ENCODE results near the gene SAPCD1.

Gene SAPCD1

DNA sequence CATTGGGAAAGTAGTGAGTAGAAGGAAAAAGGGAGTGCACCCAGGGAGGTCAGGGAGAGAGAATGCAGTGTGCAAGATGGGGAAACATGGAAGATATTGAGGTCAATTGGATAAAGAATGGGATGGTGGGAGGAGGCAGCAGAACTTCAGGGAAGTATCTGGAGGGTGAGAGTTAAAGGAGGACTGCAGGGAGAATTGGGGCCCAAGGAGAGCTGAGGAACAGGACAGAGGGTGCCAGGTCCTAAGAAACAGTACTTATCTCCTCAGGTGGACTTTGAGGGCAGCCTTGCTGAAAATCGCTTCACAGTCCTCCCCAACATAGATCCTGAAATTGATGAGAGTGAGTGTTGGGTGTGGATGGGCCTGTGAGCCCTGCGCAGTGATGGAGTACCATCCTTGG lies 4.2 kb upstream of the SAPCD1 start:
- no peak for DNase-seq

DNA sequence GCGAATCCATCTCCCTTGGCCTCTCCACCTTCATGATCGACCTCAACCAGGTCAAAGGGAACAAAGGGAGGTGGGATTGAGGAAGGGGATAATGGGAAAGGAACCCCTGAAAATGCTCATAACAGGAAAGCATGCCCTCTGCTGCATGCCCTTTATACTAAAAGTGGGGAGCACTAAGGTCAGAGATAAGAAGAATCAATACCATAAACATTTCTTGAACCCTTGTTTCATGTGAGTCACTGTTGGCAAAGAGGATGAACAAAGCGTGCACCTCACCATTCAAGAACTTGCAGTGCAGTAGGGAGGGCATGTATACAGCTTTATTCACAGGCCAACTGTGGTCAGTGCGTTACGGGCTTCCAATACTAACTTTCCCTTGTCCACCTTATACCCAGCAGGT lies 1.7 kb upstream of the SAPCD1 start:
- DNase-seq: no peak

DNA sequence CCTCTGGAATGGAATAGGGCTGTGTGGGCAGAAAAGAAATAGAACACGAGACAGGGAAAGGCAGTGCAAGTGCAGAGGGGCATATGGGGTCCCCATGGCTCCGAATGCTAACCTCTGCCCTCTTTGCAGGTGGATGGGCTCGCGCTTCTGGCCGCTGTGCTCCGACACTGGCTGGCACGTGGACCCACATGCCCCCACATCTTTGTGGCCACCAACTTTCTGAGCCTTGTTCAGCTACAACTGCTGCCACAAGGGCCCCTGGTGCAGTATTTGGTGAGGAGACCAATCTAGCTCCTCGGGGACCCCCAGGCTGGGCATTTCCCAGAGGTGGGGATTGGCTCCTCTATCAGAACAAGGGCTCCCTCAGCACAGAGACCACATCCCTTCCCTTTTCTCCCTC lies 1.1 kb upstream of the SAPCD1 start:
- DNase-seq: no peak

DNA sequence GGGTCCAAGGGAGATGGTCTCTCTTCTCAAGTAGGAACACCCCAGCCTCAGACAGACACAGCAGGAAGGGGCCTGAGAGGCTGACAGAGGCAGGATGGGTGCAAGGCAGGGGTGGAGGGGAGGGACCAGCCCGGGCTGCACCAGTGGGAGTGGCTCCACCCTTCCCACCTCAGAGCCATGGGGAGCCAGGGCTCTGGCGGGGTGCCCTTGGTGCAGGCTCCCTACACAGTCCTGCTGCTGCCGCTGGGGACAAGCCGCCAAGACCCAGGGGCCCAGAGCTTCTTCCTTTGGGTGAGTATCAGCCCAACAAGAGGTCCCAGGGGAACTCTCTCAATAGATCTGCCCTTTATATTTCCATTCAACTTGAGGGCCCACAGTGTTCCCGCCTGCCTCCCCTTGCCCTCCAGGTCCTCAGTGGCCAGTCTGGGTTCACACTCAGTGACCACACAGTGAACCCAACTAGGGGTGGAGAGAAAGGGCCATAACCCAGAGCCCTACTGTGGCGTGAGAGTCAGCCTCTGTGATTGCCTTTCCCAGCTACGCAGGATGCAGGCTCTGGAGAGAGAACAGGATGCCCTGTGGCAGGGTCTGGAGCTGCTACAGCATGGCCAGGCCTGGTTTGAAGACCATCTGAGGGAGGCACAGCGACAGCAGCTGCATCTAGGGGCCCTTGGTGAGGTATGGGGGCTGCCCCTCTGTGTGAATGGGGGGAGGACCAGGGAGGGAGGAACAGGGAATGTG lies 592 bp downstream of the SAPCD1 start:
- DNase-seq: no peak

DNA sequence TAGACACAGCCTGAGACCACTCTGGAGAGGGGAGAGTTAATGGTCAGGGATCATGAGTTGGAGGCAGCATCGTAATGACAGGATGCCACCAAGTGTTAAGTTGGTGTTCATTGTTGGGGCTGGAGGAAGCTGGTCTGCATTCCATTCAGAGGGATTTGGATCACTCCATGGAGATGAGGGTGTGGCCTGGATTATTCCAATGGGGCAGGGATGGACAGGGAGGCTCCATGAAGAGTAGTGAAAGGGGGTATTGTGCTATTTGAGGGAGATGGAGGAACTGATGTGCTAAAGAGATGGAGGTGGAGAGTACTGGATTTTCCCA lies 1.1 kb downstream of the SAPCD1 start:
- DNase-seq: no peak

DNA sequence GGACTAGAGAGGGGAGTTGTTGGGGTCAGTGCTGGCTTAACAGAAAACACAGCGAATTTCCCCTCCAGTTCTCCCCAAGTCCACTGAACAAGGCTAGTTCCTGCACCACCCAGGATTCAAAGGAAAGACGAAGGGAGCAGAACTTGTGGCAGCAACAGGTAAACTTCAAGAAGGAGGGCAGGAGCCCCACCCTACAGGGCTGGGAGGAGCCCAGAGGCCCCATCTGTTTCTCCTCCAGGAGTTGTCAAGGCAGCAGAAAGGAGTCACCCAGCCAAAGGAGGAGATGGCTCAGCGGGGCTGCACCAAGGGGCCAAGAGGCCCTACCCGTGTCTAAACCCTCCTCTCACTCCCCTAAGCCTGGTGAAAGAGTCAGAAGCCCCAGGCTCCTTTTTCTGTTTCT lies 1.7 kb downstream of the SAPCD1 start:
- no peak for DNase-seq

DNA sequence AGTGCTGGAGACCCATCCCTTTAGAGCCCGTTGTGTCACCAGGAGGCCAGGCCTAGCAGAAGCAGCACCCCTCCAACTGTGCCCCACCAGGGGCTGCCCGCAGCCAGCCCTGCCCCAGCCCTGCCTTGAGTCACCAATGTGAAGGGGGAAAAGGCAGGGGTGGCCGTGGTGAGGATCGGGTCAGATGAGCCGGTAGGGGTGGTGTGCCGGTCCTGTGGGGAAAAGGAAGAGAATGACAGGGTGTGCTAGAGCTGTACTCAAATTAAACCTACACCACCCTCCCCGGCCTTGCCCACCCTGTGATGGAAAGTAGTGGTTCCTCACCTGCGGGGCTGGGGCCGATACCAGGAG lies 3.1 kb downstream of the SAPCD1 start:
- DNase-seq: no peak

DNA sequence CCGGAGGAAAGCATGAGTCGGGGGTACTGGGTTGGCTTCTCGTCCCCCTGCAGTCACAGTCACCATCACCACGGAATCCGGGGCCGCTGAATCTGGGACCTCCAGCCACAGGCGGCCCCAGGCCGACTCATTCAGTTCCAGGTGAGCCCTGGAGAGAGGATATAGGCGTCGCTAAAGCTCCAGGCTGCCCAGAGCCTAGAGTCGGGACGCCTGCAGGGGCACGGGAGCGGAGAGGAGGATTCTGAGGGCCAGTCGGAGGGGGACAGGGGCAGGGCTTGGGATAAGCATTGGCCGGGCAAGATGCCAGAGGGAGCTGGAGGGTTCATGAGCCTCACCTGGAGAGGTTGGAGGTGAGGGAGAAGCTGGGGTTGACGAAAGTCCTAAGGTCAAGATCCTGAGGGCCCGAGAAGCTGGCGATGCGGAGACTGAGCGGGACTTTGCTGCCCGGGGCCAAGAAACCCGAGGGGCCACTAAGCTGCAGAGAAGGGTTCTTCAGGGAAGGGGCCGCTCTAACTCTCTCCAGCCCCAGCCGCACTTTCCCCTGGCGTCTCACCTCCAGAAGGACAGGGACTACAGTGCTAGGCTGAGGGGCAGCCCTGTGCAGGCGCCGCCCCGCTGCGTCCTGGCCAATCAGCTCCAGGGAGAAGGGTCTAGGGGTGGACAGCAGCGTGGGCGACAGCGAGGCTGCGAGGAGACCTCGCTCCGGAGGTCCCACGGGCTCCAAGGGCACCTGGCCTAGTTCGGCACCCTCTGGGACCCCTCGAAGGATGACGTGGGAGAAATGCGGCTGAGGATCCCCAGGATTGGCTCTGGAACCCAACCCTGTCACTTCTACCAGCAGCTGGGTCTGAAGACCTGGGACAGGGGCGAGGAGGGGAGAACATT lies 3.7 kb downstream of the SAPCD1 start:
- no peak for DNase-seq

DNA sequence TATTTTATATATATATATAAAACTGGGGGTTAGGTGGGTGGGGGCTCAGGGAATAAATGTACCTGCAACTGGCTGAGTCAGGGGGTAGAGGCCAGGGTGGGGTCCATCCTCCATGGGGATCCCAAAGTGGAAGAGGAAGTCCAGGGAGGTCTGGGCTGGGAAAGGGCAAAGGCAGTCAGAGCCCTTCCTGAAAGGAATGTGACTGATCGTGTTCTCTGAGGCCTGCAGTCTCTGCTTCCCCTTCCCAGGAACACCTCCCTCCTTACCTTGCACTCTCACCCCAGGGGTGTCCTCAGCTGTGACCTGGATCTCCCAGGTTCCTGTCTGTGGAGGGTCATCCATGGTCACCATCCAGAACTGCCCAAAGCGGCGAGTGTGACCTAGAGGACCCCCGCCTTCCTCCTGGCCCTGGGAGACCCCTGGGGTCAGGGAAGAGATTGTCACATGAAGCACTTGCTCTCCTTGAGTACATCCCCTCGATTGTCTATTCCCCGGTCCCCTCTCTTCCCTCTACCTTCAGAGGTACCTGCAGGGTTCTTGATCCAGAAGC lies 4.7 kb downstream of the SAPCD1 start:
- DNase-seq: no peak

DNA sequence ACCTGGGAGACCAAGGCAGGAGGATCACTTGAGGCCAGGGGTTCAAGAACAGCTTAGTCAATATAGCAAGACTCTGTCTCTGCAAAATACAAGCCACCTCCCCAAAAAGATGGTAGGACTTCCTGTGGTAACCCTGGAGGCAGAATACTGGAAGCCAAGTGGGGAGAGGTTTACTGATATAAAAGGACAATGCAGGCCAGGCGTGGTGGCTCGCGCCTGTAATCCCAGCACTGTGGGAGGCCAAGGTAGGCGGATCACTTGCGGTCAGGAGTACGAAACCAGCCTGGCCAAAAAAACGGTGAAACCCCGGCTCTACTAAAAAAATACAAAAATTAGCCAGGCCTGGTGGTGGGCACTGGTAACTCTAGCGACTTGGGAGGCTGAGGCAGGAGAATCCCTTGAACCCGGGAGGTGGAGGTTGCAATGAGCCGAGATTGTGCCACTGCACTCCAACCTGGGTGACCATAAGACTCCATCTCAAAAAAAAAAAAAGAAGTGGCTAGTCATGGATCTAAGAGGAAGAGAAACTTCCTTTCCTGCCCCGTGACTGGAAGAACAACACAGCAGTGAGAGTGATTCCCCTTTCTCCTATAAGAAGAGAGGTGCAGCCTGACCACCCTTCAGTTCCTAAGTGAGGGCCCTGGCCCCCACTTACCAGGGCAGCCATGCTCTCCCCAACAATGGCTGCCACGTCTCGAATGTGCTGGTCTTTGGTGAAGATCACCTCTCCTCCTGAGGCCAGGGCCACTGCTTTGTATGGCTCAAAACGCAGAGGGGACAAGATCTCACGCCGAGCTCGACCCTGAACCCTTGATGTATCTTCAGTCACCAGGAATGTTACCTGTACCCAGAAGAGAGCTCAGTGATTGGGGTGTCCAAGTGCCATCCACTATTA lies 6.2 kb downstream of the SAPCD1 start:
- DNase-seq: no peak

DNA sequence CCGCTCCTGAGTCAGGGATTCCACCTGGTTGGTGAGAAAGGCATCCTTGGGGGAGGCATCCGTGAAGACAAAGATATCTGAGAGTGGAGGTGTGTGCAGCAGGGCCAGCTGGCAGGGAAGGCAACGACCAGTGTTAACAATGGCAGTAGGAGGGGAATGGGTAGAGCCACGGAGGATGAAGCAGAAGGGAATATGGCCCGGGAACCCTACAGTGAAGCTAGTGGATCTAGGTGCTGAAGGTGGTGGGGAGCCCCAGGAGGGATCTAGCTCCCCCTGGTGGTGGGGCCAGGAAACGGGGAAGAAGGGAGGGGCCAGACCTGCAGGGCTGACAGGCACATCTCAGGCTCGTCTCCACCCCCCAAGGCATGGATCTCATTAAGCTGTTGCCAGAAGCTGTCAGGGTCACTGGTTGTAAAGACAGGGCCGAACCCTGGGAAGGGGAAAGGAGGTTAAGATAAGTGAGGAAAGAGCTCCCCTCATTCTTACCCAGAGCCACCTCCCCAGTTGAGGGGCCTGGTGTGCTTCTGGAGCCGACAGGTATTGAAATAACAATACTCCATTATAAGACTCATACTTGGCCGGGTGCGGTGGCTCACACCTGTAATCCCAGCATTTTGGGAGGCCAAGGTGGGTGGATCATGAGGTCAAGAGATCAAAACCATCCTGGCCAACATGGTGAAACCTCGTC lies 7.4 kb downstream of the SAPCD1 start:
- DNase-seq: peak; percentile 62

DNA sequence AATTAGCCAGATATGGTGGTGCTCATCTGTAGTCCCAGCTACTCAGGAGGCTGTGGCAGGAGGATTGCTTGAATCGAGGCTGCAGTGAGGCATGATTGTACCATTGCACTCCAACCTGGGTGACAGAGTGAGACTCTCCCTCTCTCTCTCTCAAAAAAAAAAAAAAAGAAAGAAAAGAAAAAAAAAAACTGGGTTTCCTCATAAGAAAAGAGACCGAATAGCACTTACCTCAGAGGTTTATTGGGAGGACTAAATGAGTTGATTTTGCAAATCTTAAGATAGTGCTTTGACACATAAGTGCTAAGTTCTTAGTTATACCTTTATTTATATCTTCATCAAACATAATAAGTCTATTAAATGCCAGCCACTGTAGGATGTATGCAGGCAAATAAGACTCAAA lies 8.4 kb downstream of the SAPCD1 start:
- no peak for DNase-seq

DNA sequence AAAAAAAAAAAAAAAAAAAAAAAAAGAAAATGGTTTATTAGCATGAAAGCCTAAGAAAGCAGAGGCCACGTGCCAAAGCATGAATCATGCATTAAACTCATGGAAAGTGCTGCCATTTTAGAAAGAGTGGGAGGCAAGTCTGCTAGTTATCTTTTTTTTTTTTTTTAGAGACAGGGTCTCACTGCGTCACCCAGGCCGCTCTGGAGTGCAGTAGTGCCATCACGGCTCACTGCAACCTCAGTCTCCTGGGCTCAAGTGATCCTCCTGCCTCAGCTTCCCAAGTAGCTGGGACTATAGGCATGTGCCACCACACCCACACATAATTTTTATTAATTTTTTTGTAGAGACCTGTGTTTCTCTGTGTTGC lies 9.5 kb downstream of the SAPCD1 start:
- no peak for DNase-seq

DNA sequence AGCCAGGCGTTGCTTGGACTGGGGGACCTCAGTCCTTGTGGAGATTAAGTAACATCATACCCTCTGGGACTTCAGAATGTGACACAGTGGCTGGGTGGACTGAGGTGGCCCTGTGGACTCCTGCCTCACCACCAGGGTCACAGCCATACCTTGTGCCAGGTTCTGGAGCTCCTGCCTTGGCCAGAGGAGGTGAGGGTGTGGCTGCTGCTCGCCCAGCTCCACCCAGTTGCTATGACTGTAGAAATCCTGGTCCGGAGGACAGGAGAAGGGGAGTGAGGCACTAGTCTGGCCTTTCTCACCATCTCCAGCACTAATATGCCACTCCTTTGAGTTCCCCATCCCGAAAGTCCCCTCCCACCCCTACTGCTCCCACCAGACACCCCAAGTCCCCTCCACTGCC lies 12.7 kb downstream of the SAPCD1 start:
- no peak for DNase-seq

DNA sequence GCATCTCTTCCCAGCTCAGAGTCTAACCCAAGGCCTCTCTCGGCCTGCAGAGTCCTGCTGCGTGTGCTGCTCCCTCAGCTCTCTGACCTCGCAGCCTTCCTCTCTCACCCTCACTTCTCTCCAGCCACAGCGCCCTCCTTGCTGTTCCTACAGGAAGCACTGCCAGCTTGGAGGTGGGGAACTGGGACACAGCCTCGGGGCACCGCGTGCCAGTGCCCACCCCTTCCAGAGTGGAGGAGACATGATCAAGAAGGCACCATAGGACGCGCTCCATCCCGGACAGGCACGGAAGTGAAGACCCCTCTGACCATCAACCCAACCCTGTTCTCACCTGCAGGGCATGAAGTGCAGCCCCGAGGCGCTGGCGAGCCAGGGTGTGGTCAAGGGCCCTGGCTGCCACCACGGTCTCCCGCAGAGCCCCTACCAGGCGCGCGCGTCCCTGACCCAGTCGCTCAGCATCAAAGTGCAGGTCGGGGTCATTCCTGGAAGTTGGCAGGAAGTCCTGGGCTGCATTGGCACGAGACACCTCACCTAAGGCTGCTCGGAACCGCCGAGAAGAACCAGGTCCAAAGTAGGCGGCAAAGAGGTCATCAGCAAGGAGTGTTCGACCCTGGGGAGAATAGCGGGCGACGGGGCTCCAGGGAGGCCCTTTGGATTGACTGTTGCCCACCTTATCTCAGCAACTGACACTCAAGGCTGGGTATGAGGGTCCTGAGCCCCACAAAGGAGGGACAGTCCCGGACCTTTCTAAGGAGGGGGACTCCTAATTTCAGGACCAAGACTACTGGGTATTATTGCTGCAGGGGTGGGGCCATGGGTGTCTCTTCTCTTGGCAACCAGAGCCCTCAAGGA lies 13.4 kb downstream of the SAPCD1 start:
- DNase-seq: no peak

DNA sequence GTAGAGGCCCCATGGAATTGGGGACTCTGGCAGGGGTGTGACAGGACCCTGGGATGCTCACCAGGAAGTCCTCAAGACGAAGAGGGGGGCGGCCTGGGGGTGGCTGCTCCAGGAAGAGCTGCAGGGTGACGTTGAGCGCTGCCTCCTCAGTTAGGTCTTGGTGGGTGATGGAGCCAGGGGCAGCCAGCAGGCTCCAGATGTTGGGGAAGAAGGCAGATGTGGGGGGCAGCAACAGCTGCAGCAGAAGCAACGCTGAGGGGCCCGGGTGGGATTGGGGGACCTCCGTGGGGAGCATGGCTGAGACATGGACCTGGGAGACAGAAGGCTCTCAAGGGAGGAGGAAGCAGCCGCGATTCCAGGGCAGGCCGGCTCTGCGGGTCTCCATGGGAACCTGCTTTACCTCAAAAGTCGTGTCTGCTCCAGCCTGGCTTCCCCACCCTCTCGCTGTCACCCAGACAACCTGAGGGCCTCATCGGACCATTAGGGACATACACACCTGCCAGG lies 14.1 kb downstream of the SAPCD1 start:
- peak; percentile 63 for DNase-seq

DNA sequence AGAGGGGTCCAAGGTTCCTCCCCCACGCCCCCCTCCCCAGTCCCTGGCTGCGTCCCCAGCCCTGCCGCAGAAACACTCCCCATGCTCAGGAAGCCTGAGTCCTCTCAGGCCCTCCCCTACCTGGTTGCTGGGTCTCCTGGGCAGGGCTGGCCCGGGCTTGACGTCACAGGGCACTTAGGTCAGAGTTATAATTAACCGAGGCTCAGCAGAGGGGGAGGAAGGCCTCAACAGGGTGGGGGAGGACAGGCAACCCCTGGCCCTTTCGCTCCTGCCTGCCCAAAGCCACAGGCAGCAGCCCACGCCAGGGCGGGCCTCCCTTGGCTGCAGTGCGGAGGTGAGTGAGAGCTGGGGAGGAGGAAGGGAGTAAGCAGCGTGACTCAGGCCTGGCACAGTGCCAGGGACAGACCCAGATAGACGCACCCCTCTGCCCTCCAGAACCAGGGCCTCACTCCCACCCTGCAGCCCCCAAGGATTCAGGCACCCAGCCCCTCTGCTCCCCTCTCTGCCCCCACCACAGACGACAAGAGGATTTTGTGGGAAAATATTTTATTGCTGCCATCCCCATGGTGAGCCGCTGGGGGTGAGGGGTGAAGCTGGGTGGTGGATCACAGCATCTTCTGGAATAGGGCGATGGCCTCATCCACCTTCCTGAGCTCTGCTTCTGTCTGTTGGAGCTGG lies 14.7 kb downstream of the SAPCD1 start, which contains the start of gene VWA7:
Gene VWA7 (minus strand): TSS at position 340 of the 678 bp plus-strand sequence. CDS start 549 bp downstream, outside the sequence.
- DNase-seq: peak; percentile 73

DNA sequence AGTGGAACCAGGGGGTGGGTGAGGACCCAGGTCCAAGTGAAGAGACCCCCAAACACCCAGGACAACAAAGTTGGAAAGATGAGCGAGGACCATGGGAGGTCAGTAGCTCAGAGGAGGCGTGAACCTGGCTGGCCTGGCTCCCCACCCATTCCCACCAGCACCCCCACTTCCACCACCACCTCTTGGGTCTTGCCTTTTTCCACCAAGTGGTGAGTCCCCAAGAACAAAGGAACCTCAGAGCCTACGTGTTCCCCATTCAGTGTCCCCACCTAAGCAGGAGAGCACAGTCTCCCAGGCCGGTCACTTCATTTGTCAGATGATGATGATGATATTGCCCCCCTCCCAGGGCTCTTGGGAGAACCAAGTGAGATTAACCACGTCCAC lies 15.2 kb downstream of the SAPCD1 start:
- DNase-seq: no peak

DNA sequence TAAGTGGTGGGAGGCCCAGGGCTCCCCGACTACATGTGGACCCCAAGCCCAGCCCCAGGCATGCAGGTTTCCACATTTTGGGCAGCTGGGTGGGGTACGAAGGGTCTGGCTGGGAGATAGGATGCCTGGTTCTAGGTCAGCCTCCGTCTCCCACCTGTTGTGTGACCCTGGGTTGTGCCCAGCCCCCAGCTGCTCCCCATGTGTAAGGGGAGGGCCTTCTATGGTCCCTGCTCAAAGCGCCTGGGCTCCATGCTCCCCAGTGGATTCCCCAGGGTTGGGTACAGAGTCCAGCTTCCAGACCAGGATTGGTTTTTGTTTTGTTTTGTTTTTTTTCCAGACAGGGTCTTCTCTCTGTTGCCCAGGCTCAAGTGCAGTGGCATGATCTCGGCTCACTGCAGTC lies 15.7 kb downstream of the SAPCD1 start:
- DNase-seq: no peak

DNA sequence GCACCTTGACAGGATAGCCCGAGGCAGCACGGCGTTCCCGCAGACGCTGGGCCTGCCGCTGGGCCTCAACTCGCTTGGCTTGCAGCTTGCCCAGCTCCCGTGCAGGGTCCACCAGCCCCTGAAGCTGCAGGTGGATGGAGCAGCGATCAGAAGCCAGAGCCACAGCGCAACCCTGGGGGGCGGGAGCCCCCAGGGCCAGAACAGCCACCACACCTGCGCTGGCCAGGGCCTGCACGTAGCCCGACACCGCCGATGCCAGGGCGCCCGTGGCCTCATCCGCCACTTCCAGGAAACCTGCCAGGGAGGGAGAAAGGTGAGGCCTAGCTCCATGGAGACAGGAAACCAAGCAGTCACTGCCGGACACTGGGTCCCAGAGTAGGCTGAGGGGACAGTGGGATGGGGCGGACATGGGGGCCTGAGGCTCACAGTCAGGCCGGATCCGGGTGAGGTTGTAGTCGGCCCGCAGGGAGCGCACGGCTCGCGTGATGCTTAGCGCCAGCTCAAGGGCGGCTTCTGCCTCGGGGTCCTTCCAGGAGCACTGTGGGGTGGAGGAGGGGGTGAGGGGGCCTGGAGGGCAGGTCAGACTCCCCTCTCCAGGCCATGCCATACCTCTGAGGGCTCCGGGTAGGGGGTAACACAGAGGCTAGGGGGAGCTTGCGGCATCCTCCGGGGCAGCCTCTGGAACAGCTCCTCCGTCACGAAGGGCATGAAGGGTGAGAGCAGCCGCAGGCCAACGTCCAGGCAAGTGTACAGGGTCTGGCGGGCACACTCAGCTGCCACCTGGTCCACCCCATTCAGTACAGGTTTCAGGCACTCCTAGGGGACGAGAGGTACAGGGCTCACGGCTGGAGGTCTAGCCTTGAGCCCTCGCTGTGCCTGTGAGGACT lies 16.8 kb downstream of the SAPCD1 start:
- no peak for DNase-seq
